ENCODE results near the gene CAMK2B. TPM values are rescaled to one million over a fixed set of nuclear protein-coding genes. Genes with fewer than 3 reads are reported as not detected.

CAMK2B gene
- total and polyA plus RNA-seq, 2 experiments from 2014 or later = not detected

- Mint-ChIP-seq H3K4me1 (peaks cover 15% of the 10 kb centered on the region; the same call in 2 of the 3 replicates), H3K27me3 (ENCODE audit: insufficient read depth, low read depth, poor library complexity) (peaks cover 2% of the 10 kb centered on the region), H3K36me3 (ENCODE audit: low read depth) (no peaks in the 10 kb centered on the region), H3K9me3 (no peaks in the 10 kb centered on the region), H3K27ac (no peak overlapping the region), H3K4me3 (no peak overlapping the region)
- no peaks in the 10 kb centered on the region for H3K36me3 ChIP-seq (ENCODE audit: insufficient read depth)
- H3K4me2 ChIP-seq = no peak overlapping the region
- no peaks in the 10 kb centered on the region for H3K27me3 ChIP-seq (ENCODE audit: insufficient read depth)
- no peaks in the 10 kb centered on the region for H3K9me2 ChIP-seq (ENCODE audit: insufficient read depth)
- no peaks in the 10 kb centered on the region for H3K4me1 ChIP-seq (ENCODE audit: insufficient read depth)
- no peak for ATAC-seq
- H3K4me3 ChIP-seq = no peak overlapping the region
- DNase-seq (ENCODE audit: low spot score) = no peak
- H3K27ac ChIP-seq (ENCODE audit: low read depth) = no peak overlapping the region
- H4K20me1 ChIP-seq (replicated peaks; ENCODE audit: insufficient read depth) = no peaks in the 10 kb centered on the region
- H3K79me2 ChIP-seq (replicated peaks; ENCODE audit: insufficient read depth) = no peaks in the 10 kb centered on the region
- no peaks in the 10 kb centered on the region for H3F3A ChIP-seq (replicated peaks; ENCODE audit: low read depth)
- TF ChIP-seq POLR2AphosphoS5 (IDR thresholded peaks at IDR 0.05; ENCODE audit: low read depth) = no peak
- no peak for TF ChIP-seq ZNF462 (CRISPR knock-in tag; IDR thresholded peaks at IDR 0.05)
- no peak overlapping the region; the same call in 1 of the 2 replicates for H2AFZ ChIP-seq
Observed at GRCh38 chr7:44292876-44293560, 32.4 kb downstream of the CAMK2B start.

- H3K27me3 ChIP-seq (ENCODE audit: insufficient read depth) = no peaks in the 10 kb centered on the region
- H2AFZ ChIP-seq = no peak overlapping the region
- no peak for TF ChIP-seq CREB1 (CRISPR knock-in tag; IDR thresholded peaks at IDR 0.05; ENCODE audit: low read depth)
- TF ChIP-seq STAT1 (IDR thresholded peaks at IDR 0.05; ENCODE audit: unreplicated experiment) = no peak
- TF ChIP-seq ZNF114 (CRISPR knock-in tag; IDR thresholded peaks at IDR 0.05) = no peak
- no peak for TF ChIP-seq ETS1 (IDR thresholded peaks at IDR 0.05)
- no peak for TF ChIP-seq JUNB (IDR thresholded peaks at IDR 0.05; ENCODE audit: unreplicated experiment)
Observed at GRCh38 chr7:44292420-44292817, 33.0 kb downstream of the CAMK2B start.

More at GRCh38 chr7:44292420-44292817, 33.0 kb downstream of the CAMK2B start:
- Histone ChIP-seq H3K79me2 (replicated peaks; ENCODE audit: insufficient read depth) (no peaks in the 10 kb centered on the region), H3K4me1 (ENCODE audit: insufficient read depth) (no peaks in the 10 kb centered on the region), H3K27ac (ENCODE audit: low read depth) (no peak overlapping the region), H4K20me1 (replicated peaks; ENCODE audit: insufficient read depth) (no peaks in the 10 kb centered on the region), H3F3A (replicated peaks; ENCODE audit: low read depth) (no peaks in the 10 kb centered on the region), H3K9me2 (ENCODE audit: insufficient read depth) (no peaks in the 10 kb centered on the region), H3K4me2 (no peak overlapping the region), H3K36me3 (ENCODE audit: insufficient read depth) (no peaks in the 10 kb centered on the region), H3K4me3 (no peak overlapping the region)
- no peak overlapping the region for H3K4me3 Mint-ChIP-seq
- H3K27me3 Mint-ChIP-seq (ENCODE audit: insufficient read depth, low read depth, poor library complexity) = peaks cover 2% of the 10 kb centered on the region
- no peaks in the 10 kb centered on the region for H3K36me3 Mint-ChIP-seq (ENCODE audit: low read depth)
- no peaks in the 10 kb centered on the region for H3K9me3 Mint-ChIP-seq
- DNase-seq (ENCODE audit: low spot score) (no peak), ATAC-seq (no peak)
- H3K27ac Mint-ChIP-seq = no peak overlapping the region
- peaks cover 15% of the 10 kb centered on the region; the same call in 2 of the 3 replicates for H3K4me1 Mint-ChIP-seq

All from GM23338 (cell line).